ENCODE data around the gene PITPNM3.

PITPNM3 gene

DNA sequence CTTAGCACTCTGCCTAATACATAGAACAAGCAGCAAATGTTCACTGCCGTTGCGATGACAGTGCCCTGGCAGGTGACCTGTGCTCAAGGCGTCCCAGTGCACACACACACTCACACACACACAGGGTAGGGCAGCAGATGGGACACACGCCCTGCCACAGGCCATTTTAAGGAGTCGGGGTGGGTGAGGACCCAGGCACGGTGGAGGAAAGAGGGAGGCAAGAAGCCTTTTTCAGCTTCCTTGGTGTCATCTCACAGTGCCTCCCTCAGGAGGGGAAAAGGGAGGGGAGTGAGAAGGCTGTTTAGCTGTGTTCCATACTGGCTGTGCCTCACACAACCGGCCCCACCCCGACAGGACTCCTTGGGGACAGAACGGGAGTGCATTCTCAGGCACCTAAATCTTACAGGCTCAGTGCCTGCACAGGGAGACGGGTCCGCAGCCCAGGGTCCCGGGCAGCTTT is 1.5 kb downstream of the PITPNM3 start:
- H3K27ac ChIP-seq = peak overlapping the region; percentile 83
- DNase-seq (ENCODE audit: low read depth, low spot score) = no peak

GRCh38 chr17:6554342-6554741 is 2.0 kb downstream of the PITPNM3 start:
- no peak for DNase-seq (ENCODE audit: low read depth, low spot score)
- H3K27ac ChIP-seq = peak overlapping the region; percentile 83

DNA sequence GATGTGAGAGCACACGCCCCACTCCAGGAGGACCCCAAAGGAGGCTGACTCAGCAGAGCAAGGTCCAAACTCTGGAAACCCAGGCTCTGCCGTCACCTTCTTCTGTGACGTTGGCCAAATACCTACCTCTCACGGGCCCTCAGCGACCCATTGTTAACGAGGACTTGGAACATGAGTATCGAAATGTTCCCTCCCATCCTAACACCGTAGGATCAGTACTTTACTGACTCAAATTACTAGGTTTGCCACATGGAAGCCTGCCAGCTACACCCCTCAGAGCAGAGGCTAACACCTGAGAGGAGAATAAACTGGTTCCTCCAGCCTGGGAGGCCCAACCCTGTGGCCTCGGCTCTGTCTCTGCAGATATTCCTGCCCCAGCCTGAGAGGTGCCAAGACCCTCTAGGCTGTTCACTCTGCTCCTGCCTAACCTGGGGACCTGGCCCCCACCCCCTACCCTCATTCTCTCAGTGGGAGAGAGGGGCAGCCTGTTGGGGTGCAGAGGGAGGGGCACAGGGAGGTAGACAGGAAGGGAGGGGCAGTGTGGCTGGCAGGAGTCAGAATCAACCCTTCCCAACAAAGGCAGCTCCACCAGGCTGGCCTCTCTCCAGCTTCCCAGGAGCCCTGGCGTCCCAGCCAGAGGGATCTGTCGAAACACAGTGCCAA is 4.4 kb downstream of the PITPNM3 start:
- H3K27ac ChIP-seq = peak overlapping the region; percentile 98
- peak; percentile 75 for DNase-seq (ENCODE audit: low read depth, low spot score)

DNA sequence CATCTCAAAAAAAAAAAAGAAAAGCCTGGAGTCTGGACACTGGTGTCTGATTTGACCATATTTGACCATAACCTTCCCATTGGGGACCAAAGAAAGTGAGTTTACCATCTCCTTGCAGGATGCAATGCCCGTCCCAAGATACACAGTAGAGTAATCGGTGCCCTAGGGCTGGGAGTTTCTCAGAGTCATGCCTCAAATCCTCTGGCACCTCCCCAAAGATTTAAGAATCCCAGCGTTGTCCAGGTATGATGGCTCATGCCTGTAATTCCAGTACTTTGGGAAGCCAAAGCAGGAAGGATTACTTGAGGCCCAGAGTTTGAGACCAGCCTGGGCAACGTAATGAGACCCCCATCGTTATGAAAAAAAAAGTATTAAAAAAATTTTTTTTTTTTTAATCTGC is 5.0 kb downstream of the PITPNM3 start:
- H3K27ac ChIP-seq = peak overlapping the region; percentile 98
- DNase-seq (ENCODE audit: low read depth, low spot score) = no peak

DNA sequence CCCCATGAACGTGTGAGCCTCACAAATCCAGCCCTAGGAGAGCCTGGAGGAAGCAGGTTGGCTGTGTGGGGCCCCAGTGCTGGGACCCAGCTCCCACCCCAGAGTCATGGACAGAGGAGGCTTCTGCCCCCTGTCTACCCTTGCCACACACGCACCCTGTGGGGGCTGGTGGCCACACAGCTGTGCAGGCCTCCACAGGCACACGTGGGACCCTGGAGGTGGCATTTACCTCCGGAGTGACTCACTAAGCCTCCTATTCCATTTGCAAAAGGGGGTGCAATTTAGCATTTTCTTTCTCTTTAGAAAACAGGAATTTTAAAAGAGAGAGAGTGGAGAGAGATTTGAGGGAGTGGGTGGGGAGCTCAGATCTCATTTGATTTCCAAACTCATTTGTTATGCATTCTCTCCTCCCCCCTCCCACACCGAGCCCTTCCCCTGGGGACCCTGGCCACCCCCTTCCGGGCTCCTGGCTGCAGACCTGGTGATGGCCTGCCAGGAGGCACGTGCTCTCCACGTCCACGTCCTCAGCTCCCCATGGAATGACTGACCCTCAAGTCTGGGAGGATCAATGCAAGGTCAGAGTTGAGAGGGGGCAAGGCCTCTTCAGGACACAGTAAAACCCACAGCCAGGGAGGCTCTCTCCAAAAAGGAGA is 6.8 kb downstream of the PITPNM3 start:
- DNase-seq (ENCODE audit: low read depth, low spot score) = no peak
- H3K27ac ChIP-seq = no peak overlapping the region

DNA sequence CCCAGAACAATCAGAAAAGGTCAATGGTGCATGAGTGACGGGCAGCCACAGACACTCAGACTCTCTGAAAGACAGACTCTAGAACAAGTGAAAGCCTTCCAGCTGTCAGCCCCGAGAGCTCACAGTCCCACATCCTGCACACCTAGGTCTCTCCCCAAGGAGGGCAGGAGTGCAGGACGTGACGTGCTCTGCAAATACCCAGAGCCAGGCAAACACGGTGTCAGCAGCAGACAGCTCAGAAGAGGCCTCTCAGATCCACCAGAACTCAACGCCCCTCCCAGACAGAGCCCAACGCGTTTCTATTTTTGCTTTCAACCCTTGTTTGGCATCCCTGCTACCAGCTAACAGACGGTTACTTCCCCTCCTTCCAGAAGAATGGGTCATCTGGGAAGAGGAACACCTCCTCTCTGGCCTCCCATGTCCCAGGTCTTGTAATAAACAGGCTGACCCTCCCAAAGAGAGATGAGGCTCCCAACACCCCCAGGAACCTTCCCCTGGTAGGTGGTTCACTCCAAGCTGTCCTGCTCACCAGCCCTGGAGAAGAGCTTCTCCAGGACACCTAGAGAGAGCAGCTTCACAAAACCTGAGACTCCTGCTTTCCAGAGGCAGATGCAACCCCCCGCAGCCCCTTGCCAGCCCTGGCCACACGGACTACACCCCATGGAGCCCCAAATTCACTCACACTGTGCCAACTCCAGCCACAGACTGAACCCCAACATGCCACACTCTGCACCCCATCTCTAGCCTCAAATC is 7.6 kb downstream of the PITPNM3 start:
- no peak for DNase-seq (ENCODE audit: low read depth, low spot score)
- peak overlapping the region; percentile 26 for H3K27ac ChIP-seq

DNA sequence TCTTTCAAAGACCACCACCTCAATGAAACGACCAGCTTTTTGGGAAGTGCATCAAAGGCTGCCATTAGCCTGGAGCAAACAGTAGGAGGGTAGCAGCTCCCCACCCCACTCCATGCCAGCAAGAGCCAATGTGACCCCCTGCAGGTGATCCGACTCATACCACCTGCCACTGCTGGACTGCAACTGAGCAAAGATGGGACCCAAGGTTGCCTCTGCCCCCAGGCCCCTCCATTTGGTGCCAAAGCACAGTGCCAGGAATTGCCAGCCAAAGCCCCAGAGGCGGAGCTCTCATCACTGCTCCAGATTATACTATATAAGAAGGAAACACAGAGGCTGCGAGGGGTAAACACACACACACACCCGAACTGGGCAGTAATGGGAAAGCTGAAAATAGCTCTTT is 8.3 kb downstream of the PITPNM3 start:
- no peak for DNase-seq (ENCODE audit: low read depth, low spot score)
- H3K27ac ChIP-seq = no peak overlapping the region

DNA sequence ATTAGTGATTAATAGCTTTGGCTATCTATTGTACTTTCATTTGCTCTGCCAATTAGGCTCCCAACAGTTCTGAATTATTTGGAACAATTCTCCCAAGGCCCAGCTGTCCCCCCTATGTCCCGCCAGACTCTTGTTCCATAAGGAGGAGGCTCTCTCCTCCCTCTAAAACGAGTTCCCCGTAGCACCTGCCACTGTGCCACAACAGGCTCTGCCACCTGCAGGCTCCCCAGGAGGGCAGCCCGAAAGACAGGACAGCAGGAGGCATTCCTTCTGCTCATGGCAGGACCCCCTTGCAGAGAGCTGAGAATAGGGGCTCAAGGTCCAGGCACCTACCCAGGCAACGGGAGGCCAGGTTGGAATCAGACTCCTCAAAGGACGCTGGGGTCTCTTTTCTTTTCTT is 9.0 kb downstream of the PITPNM3 start:
- no peak for DNase-seq (ENCODE audit: low read depth, low spot score)
- H3K27ac ChIP-seq = no peak overlapping the region

DNA sequence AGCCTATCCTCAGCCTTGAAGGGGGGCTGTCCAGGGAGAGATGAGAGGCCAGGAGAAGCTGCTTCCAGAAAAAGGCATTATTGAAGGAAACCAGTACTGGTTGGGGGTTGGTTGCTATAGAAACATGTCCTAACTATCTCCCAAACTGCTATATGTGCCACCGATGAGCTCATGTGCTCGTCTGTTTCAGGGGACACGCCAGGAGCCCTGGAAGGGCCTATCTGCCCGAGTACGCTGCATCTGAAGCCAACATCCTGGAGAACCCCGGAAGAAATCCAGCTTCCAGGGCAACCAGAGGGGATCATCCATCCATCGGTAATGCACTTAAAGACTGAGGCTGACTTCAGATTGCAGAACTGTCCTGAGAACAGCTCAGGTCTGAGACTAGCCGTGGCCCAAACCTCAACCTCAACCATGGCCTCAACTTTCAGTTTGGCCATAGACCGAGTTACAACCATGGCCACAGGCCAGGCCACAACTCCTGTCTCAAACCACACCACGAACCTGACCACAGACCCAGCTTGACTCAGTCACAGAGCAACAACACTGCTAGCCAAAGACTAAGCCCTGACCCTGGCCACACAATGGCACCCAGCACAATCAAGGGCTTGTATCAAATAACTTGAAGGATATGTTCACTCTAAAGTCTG is 10.2 kb downstream of the PITPNM3 start:
- no peak overlapping the region for H3K27ac ChIP-seq
- no peak for DNase-seq (ENCODE audit: low read depth, low spot score)

DNA sequence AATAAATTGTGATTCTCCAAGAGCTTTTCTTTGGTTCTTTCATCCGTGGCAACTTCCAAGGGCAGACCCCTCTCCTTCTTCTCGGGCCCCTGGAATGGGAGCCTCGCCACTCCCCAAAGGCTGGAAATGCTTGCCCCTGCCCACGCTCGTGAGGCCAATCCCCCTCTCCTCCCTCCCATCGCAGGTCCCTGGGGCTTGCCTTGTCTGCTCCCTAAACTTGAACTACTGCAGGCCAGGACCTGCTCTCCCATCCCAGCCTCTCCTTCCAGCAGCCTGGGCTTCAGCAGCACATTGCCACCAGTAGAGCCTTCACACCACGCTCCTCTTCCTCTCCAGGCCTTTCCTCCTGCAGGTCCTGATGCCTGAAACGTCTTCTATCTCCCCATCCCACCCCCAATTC is 11.1 kb downstream of the PITPNM3 start:
- no peak for DNase-seq (ENCODE audit: low read depth, low spot score)
- H3K27ac ChIP-seq = no peak overlapping the region

- no peak overlapping the region for H3K27ac ChIP-seq
- no peak for DNase-seq (ENCODE audit: low read depth, low spot score)
Observed at GRCh38 chr17:6544011-6544370, 12.4 kb downstream of the PITPNM3 start.

DNA sequence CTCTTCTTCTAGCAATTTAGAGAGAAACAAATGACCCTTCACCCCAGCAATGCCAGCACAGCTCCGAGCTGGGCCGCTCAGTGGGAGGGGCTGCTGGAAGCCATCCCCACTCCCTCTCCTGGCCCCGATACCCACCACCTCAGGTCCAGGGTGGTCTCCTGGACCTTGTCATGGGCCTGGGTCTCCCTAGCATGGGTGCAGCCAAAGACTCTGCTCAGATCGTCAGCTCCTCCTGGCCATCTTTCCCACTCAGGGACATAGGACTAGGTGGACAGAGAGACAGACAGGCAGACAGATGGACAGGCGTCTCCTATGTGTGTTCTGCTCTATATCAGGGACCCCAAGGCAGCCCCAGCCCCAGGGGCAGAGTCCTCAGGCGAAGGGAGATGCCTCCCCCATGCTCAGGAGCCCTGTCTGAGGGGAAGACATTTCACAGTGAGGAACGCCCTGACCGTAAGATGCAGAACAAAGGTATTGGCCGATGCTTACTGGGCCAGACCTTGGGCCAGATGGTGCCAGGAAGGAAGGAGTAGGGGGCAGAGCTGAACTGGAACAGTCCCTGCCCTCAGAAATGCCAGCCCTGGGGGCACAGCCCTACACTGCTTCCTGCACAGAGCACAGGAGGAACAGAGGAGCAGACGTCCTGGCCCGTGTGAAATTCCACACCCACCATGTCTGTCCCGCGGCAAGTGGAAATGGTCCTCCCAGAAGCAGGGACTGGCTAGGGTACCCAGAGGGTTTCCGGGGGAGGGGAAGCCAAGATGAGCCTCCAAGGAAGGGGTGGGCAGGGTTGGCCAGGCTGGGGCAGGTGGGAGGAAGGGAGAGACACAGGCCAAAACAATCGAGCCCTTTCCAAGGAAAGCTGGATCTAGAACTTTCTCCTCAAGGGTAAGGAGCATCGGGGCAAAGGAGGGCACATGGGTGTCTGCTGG is 13.0 kb downstream of the PITPNM3 start:
- DNase-seq (ENCODE audit: low read depth, low spot score) = no peak
- no peak overlapping the region for H3K27ac ChIP-seq

- no peak overlapping the region for H3K27ac ChIP-seq
- DNase-seq (ENCODE audit: low read depth, low spot score) = no peak
Observed at GRCh38 chr17:6542577-6542976, 13.8 kb downstream of the PITPNM3 start.

DNA sequence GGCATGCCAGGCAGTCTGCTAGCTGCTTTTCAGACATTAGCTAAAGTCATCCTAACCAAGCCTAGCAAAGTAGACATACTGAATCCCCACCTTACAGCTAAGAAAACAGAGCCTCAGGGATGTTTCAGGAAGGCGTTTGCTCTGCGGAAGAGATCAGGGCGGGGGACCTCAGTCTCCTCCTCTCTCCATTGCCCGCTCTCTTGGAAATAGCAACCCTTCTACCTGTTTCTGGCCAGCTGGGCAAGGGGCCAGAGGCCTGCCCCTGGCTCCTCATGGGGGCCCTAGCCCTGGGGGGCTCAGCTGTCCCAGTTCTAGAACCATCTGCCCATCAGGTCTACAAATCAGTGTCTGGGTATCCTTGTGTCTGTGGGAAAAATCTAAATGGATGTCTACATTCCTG is 14.5 kb downstream of the PITPNM3 start:
- H3K27ac ChIP-seq = no peak overlapping the region
- no peak for DNase-seq (ENCODE audit: low read depth, low spot score)

DNA sequence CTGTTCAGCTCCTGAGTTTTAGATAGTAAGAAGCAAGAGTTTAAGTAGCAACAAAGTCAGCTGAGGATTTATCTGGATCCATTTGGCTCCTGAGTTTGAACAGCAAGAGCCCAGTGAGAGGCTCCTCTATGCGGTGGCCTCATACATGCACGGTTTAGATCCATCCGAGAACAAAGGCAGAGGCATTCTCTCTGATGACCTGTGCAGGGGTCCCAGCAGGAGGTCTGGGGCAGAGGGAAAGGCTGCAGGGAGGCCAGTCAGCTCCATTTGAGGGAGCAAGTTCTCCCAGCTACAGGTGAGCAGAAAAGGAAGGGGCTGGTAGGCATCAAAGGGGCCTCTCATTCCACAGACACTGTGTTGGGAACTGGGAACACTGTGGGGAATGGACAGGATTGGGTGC is 16.5 kb downstream of the PITPNM3 start:
- no peak overlapping the region for H3K27ac ChIP-seq
- DNase-seq (ENCODE audit: low read depth, low spot score) = no peak

DNA sequence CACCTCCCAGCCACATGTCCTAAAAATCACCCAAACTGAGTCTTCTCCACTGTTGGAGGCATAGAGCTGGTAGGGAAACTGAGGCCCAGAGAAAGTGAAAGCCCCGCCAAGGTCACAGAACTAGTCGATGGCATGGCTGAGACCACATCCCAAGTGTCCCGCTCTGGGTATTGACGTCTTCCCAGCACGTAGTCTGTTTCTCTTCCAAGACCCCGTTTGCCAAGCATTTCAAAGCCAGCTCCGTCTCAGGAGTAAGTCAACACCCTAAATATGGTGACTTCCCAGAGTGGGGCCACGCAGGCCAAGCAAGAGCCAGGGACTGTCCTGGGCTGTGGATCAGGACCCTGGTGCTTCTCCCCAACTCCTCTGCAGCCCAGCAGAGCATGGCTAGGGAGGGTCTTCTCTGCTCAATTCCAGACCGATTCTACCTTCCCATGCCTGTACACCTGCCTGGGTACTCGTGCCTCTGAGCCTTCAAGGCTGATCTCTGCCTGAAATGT is 19.7 kb downstream of the PITPNM3 start:
- H3K27ac ChIP-seq = no peak overlapping the region
- no peak for DNase-seq (ENCODE audit: low read depth, low spot score)

DNA sequence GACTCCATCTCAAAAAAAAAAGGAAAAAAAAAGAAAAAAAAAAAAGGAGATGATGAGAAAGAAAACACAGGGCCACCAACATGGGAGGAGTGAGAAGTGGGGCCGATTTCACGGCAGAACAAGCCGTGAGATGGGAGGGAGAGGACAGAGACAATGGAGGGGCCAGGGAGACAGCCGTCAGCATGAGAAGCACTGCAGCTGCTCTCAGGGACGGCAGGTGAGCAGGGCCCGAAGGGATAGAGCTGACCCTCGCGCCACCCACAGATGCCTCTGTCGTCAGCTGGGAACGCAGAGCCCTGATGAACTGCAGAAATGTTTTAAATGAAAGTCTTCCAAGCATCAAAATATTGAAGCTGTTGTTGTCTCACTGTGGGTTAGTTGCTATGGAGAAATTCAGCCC is 20.3 kb downstream of the PITPNM3 start:
- no peak overlapping the region for H3K27ac ChIP-seq
- DNase-seq (ENCODE audit: low read depth, low spot score) = no peak

GRCh38 chr17:6534846-6535514 is 21.4 kb downstream of the PITPNM3 start:
- DNase-seq (ENCODE audit: low read depth, low spot score) = no peak
- H3K27ac ChIP-seq = no peak overlapping the region

GRCh38 chr17:6532441-6532885 is 23.9 kb downstream of the PITPNM3 start:
- no peak overlapping the region for H3K27ac ChIP-seq
- no peak for DNase-seq (ENCODE audit: low read depth, low spot score)
